ENCODE measurements around the gene CCDC190. TPM values are rescaled to one million over a fixed set of nuclear protein-coding genes. Genes with fewer than 3 reads are reported as not detected.
"Not testable (repeated sequence)": the region's sequence is repeated elsewhere in the genome, so short reads cannot be mapped to it uniquely, and the experiment has no call there.

CCDC190 gene
- total RNA-seq, 2 donors from 2014 or later, result not detected

- DNase-seq (ENCODE audit: low spot score in 2 of 2) (peak in 1 of 2 donors; percentile 42), ATAC-seq (peak; percentile 70 to 77)
- Mint-ChIP-seq H3K27ac (no peak overlapping the region), H3K36me3 (no peaks in the 10 kb centered on the region), H3K9me3 (no peaks in the 10 kb centered on the region)
Measured at GRCh38 chr1:162854245-162854882, 6.6 kb downstream of the CCDC190 start.

GRCh38 chr1:162851341-162851740 is 9.6 kb downstream of the CCDC190 start:
- Mint-ChIP-seq H3K36me3 (no peaks in the 10 kb centered on the region), H3K9me3 (no peaks in the 10 kb centered on the region), H3K27ac (no peak overlapping the region)
- ATAC-seq, result no peak
- DNase-seq (ENCODE audit: low spot score in 2 of 2), result no peak

- DNase-seq (ENCODE audit: low spot score in 2 of 2), result no peak
- Mint-ChIP-seq H3K9me3 (no peaks in the 10 kb centered on the region), H3K36me3 (no peaks in the 10 kb centered on the region), H3K27ac (no peak overlapping the region)
- ATAC-seq, result no peak
Measured at GRCh38 chr1:162849711-162850110, 11.3 kb downstream of the CCDC190 start.

GRCh38 chr1:162847839-162848453 is 13.0 kb downstream of the CCDC190 start:
- DNase-seq (ENCODE audit: low spot score in 2 of 2) (peak in 1 of 2 donors; percentile 84), ATAC-seq (peak in 1 of 2 donors; percentile 35)
- no peaks in the 10 kb centered on the region for H3K36me3 Mint-ChIP-seq
- H3K9me3 Mint-ChIP-seq, result no peaks in the 10 kb centered on the region
- no peak overlapping the region for H3K27ac Mint-ChIP-seq

GRCh38 chr1:162846256-162847212 is 14.4 kb downstream of the CCDC190 start:
- H3K9me3 Mint-ChIP-seq, result no peaks in the 10 kb centered on the region
- no peak for DNase-seq (ENCODE audit: low spot score in 2 of 2)
- no peaks in the 10 kb centered on the region for H3K36me3 Mint-ChIP-seq
- no peak for ATAC-seq
- no peak overlapping the region for H3K27ac Mint-ChIP-seq

GRCh38 chr1:162844153-162844552 is 16.8 kb downstream of the CCDC190 start:
- ATAC-seq (no peak), DNase-seq (ENCODE audit: low spot score in 2 of 2) (no peak)
- H3K27ac Mint-ChIP-seq, result no peak overlapping the region
- H3K9me3 Mint-ChIP-seq, result peaks cover 0 to 6% of the 10 kb centered on the region in 2 donors
- H3K36me3 Mint-ChIP-seq, result peaks cover 4 to 6% of the 10 kb centered on the region in 2 donors

GRCh38 chr1:162840250-162840839 is 20.6 kb downstream of the CCDC190 start:
- H3K9me3 Mint-ChIP-seq, result peaks cover 6 to 12% of the 10 kb centered on the region in 2 donors
- no peak for DNase-seq (ENCODE audit: low spot score in 2 of 2)
- H3K27ac Mint-ChIP-seq, result no peak overlapping the region
- no peak for ATAC-seq
- H3K36me3 Mint-ChIP-seq, result peaks cover 11 to 13% of the 10 kb centered on the region in 2 donors

GRCh38 chr1:162838863-162839262 is 22.1 kb downstream of the CCDC190 start:
- peaks cover 11 to 13% of the 10 kb centered on the region in 2 donors for H3K36me3 Mint-ChIP-seq
- H3K9me3 Mint-ChIP-seq, result peaks cover 6 to 12% of the 10 kb centered on the region in 2 donors
- no peak for ATAC-seq
- peak overlapping the region in 1 of 2 donors; percentile 51 for H3K27ac Mint-ChIP-seq
- no peak for DNase-seq (ENCODE audit: low spot score in 2 of 2)

- H3K27ac Mint-ChIP-seq, result peak overlapping the region; percentile 39 to 78
- H3K9me3 Mint-ChIP-seq, result peaks cover 6 to 12% of the 10 kb centered on the region in 2 donors
- peak; percentile 90 to 97 for ATAC-seq
- peaks cover 11 to 13% of the 10 kb centered on the region in 2 donors for H3K36me3 Mint-ChIP-seq
- DNase-seq (ENCODE audit: low spot score in 2 of 2), result no peak
Measured at GRCh38 chr1:162835157-162835899, 25.6 kb downstream of the CCDC190 start.

- DNase-seq (ENCODE audit: low spot score in 2 of 2) (no peak), ATAC-seq (no peak)
- H3K27ac Mint-ChIP-seq, result no peak overlapping the region
- no peaks in the 10 kb centered on the region for H3K36me3 Mint-ChIP-seq
- H3K9me3 Mint-ChIP-seq, result no peaks in the 10 kb centered on the region
Measured at GRCh38 chr1:162832470-162832869, 28.5 kb downstream of the CCDC190 start.

GRCh38 chr1:162829268-162829667 is 31.7 kb downstream of the CCDC190 start:
- ATAC-seq (no peak), DNase-seq (ENCODE audit: low spot score in 2 of 2) (no peak)
- Mint-ChIP-seq H3K9me3 (no peaks in the 10 kb centered on the region), H3K27ac (no peak overlapping the region), H3K36me3 (no peaks in the 10 kb centered on the region)

GRCh38 chr1:162823771-162824525 is 37.0 kb downstream of the CCDC190 start:
- H3K36me3 Mint-ChIP-seq, result no peaks in the 10 kb centered on the region
- no peaks in the 10 kb centered on the region for H3K9me3 Mint-ChIP-seq
- H3K27ac Mint-ChIP-seq, result no peak overlapping the region
- no peak for DNase-seq (ENCODE audit: low spot score in 2 of 2)
- ATAC-seq, result peak in 1 of 2 donors; percentile 34

GRCh38 chr1:162823231-162823630 is 37.7 kb downstream of the CCDC190 start:
- DNase-seq (ENCODE audit: low spot score in 2 of 2) (no peak), ATAC-seq (peak in 1 of 2 donors; percentile 84)
- Mint-ChIP-seq H3K27ac (no peak overlapping the region), H3K9me3 (no peaks in the 10 kb centered on the region), H3K36me3 (no peaks in the 10 kb centered on the region)

GRCh38 chr1:162822391-162823200 is 38.4 kb downstream of the CCDC190 start:
- DNase-seq (ENCODE audit: low spot score in 2 of 2), result no peak
- Mint-ChIP-seq H3K9me3 (no peaks in the 10 kb centered on the region), H3K36me3 (no peaks in the 10 kb centered on the region), H3K27ac (no peak overlapping the region)
- peak; percentile 28 to 35 for ATAC-seq

GRCh38 chr1:162818666-162819065 is 42.3 kb downstream of the CCDC190 start:
- not testable (repeated sequence) for ATAC-seq; H3K9me3 Mint-ChIP-seq; H3K27ac Mint-ChIP-seq; DNase-seq (ENCODE audit: low spot score in 2 of 2); H3K36me3 Mint-ChIP-seq

All from activated naive CD4-positive, alpha-beta T cell treated with anti-CD3 and anti-CD28 coated beads, Interleukin-2, amount 50 U/mL, for 72 hours (primary cell).